Activated CD4-positive, alpha-beta T cell treated with anti-CD3 and anti-CD28 coated beads for 36 hours (primary cell): ENCODE data around the gene RNF40. TPM values are rescaled to one million over a fixed set of nuclear protein-coding genes. Genes with fewer than 3 reads are reported as not detected.

Experiments used
- ATAC-seq: fragments of 200-7000 bp; cut with Tn5 transposase; one replicate; pipeline ENCODE4 v1.10.0; 2021; ENCODE audit warnings: mild to moderate bottlenecking, moderate library complexity
- CTCF ChIA-PET: fragments of 350-600 bp; sonication (Branson Sonifier 250); formaldehyde crosslinking; loops from one replicate; lab custom pipeline; 2021; ENCODE audit warnings: antibody characterized with exemption; lab: Charles Lee
- POLR2A ChIA-PET: fragments of 350-600 bp; sonication (Branson Sonifier 250); formaldehyde crosslinking; loops from one replicate; lab custom pipeline; 2021; ENCODE audit warnings: antibody characterized with exemption, inconsistent platforms; lab: Charles Lee
- DNase-seq: peaks from one replicate; pipeline ENCODE4 v3.0.0-alpha.2; 2020
- H3K27ac Mint-ChIP-seq: one replicate; pipeline ENCODE4 v1.8.0; 2021; ENCODE audit warnings: mixed read lengths
- H3K27me3 Mint-ChIP-seq: one replicate; pipeline ENCODE4 v1.8.0; 2021; ENCODE audit warnings: mixed read lengths
- H3K36me3 Mint-ChIP-seq: one replicate; pipeline ENCODE4 v1.8.0; 2021; ENCODE audit warnings: low read depth, mixed read lengths
- H3K4me1 Mint-ChIP-seq: one replicate; pipeline ENCODE4 v1.8.0; 2021; ENCODE audit warnings: mixed read lengths
- H3K4me3 Mint-ChIP-seq: one replicate; pipeline ENCODE4 v1.8.0; 2021; ENCODE audit warnings: mild to moderate bottlenecking, moderate library complexity, mixed read lengths
- H3K9me3 Mint-ChIP-seq: one replicate; pipeline ENCODE4 v1.8.0; 2021; ENCODE audit warnings: low read depth, mixed read lengths
- intact Hi-C, 2 experiments: fragments of 100-400 bp; cut with DNase I in 1 of 2; cut with micrococcal nuclease in 1 of 2; formaldehyde crosslinking; loops; one replicate each; pipeline versions ENCODE4 v1.14.2 to v1.15.1; 2022 to 2024; cut with DNase I, micrococcal nuclease
- total RNA-seq, 2 experiments: library from RNA; stranded (reverse); gene quantifications; one replicate each; pipeline ENCODE4 v1.2.3, GENCODE V29; 2021

Gene RNF40
- total RNA-seq, 2 experiments from 2014 or later, result 72.3 to 85.5 TPM

- intact Hi-C loops, result no loop called here
- DNase-seq (no peak), ATAC-seq (no peak)
- no peak overlapping the region for H3K27ac Mint-ChIP-seq
- H3K9me3 Mint-ChIP-seq, result no peaks in the 10 kb centered on the region
- ChIA-PET CTCF (no interaction called here), POLR2A (no interaction called here)
- peaks cover 79% of the 10 kb centered on the region for H3K36me3 Mint-ChIP-seq
- H3K4me3 Mint-ChIP-seq, result no peak overlapping the region
- peaks cover 4% of the 10 kb centered on the region for H3K4me1 Mint-ChIP-seq
- H3K27me3 Mint-ChIP-seq, result no peaks in the 10 kb centered on the region
Measured at GRCh38 chr16:30725418-30725792, 36.7 kb upstream of the RNF40 start.

GRCh38 chr16:30728321-30728720 is 33.8 kb upstream of the RNF40 start:
- Mint-ChIP-seq H3K36me3 (peaks cover 67% of the 10 kb centered on the region), H3K9me3 (no peaks in the 10 kb centered on the region), H3K27ac (no peak overlapping the region), H3K4me1 (peaks cover 8% of the 10 kb centered on the region), H3K27me3 (no peaks in the 10 kb centered on the region), H3K4me3 (no peak overlapping the region)
- intact Hi-C loops, result no loop called here
- ChIA-PET POLR2A (interaction anchor here (0.6 kb wide), 1 partner anchor 34 kb away, joined by 4 read pairs; no protein-coding TSS in a partner anchor), CTCF (interaction anchor here (1.0 kb wide), 1 partner anchor 19 kb away, joined by 4 read pairs; no protein-coding TSS in a partner anchor)
- DNase-seq (no peak), ATAC-seq (no peak)

DNA sequence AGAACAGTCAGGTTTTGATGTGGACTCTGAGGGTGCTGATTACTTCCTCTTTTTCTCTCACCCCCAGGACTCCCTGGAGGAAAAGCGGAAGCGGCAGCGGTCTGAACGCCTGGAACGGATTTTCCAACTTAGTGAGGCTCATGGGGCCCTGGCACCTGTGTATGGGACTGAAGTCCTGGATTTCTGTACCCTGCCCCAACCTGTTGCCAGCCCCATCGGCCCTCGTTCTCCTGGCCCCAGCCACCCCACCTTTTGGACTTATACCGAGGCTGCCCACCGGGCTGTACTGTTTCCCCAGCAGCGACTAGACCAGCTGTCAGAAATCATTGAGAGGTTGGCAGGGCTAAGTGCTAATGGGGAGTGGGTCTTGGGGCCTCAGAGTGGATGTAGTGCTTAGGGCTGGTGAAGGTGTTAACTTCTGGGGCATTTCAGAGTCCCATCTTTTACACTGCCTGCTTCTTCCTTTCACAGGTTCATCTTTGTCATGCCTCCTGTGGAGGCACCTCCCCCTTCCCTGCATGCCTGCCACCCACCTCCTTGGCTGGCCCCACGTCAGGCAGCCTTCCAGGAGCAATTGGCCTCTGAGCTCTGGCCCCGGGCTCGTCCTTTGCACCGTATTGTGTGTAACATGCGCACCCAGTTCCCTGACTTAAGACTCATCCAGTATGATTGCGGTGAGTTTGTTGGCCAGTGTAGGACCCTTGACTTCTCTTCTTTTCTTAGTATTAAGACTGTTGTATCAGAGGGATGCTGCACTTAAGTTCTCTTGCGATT is 33.0 kb upstream of the RNF40 start:
- Mint-ChIP-seq H3K36me3 (peaks cover 64% of the 10 kb centered on the region), H3K27me3 (no peaks in the 10 kb centered on the region), H3K4me1 (peaks cover 8% of the 10 kb centered on the region), H3K27ac (no peak overlapping the region), H3K9me3 (no peaks in the 10 kb centered on the region), H3K4me3 (no peak overlapping the region)
- ChIA-PET POLR2A (interaction anchor here (0.6 kb wide), 1 partner anchor 35 kb away, joined by 4 read pairs; no protein-coding TSS in a partner anchor), CTCF (interaction anchor here (0.5 kb wide), 1 partner anchor 239 kb away, joined by 3 read pairs; no protein-coding TSS in a partner anchor)
- intact Hi-C loops, result no loop called here
- no peak for ATAC-seq
- no peak for DNase-seq

DNA sequence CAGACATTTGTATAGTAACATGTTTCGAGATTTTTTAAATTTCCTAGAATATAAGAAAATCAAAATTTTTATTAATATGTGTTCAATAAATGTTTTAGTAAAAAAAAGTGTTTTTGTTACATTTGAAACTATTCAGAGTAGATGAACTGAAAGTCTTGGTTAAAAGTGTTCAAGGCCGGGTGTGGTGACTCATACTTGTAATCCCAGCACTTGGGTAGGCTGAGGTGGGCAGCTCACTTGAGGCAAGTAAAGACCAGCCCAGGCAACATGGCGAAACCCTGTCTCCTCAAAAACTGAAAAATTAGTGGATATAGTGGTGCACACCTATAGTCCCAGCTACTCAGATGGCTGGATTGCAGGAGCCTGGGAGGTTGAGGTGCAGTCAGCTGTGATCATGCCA is 30.7 kb upstream of the RNF40 start:
- CTCF ChIA-PET, result interaction anchor here (0.6 to 1.0 kb wide), 2 partner anchors 38 to 283 kb away, joined by 3 read pairs; no protein-coding TSS in a partner anchor
- Mint-ChIP-seq H3K27ac (no peak overlapping the region), H3K4me1 (peaks cover 8% of the 10 kb centered on the region), H3K4me3 (no peak overlapping the region), H3K27me3 (no peaks in the 10 kb centered on the region), H3K9me3 (no peaks in the 10 kb centered on the region), H3K36me3 (peaks cover 63% of the 10 kb centered on the region)
- intact Hi-C loops, result no loop called here
- ATAC-seq, result no peak
- DNase-seq, result no peak
- POLR2A ChIA-PET, result interaction anchor here (0.6 to 1.1 kb wide), 3 partner anchors 9 to 211 kb away, joined by 3 read pairs; partner anchors contain the start of gene PHKG2

DNA sequence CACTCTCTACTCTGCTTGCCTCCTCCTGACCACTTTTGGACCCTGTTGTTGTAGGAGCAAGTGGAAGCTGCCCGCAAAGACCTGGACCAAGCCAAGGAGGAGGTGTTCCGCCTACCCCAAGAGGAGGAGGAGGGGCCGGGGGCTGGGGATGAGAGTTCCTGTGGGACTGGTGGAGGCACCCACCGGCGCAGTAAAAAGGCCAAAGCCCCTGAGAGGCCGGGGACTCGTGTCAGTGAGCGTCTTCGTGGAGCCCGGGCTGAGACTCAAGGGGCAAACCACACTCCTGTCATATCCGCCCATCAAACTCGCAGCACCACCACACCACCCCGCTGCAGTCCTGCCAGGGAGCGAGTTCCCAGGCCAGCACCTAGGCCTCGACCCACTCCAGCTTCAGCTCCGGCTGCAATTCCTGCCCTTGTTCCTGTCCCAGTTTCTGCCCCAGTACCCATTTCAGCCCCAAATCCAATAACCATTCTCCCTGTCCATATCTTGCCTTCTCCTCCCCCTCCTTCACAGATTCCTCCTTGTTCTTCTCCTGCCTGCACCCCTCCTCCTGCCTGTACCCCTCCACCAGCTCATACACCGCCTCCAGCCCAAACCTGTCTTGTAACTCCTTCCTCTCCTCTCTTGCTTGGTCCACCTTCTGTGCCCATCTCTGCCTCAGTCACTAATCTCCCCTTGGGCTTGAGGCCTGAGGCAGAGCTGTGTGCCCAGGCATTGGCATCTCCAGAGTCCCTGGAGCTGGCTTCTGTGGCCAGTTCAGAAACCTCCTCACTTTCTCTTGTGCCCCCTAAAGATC is 24.9 kb upstream of the RNF40 start:
- ChIA-PET POLR2A (interaction anchor here (0.7 kb wide), 1 partner anchor 733 kb away, joined by 3 read pairs; no protein-coding TSS in a partner anchor), CTCF (interaction anchor here (0.7 to 0.8 kb wide), 2 partner anchors 122 to 283 kb away, joined by 3 read pairs; no protein-coding TSS in a partner anchor)
- ATAC-seq (no peak), DNase-seq (no peak)
- Mint-ChIP-seq H3K4me1 (peaks cover 15% of the 10 kb centered on the region), H3K9me3 (no peaks in the 10 kb centered on the region), H3K27me3 (no peaks in the 10 kb centered on the region), H3K36me3 (peaks cover 69% of the 10 kb centered on the region), H3K4me3 (no peak overlapping the region), H3K27ac (no peak overlapping the region)
- intact Hi-C loops, result no loop called here

GRCh38 chr16:30737794-30738648 is 24.1 kb upstream of the RNF40 start:
- CTCF ChIA-PET, result interaction anchor here (0.7 to 0.8 kb wide), 2 partner anchors 123 to 282 kb away, joined by 3 read pairs; no protein-coding TSS in a partner anchor

DNA sequence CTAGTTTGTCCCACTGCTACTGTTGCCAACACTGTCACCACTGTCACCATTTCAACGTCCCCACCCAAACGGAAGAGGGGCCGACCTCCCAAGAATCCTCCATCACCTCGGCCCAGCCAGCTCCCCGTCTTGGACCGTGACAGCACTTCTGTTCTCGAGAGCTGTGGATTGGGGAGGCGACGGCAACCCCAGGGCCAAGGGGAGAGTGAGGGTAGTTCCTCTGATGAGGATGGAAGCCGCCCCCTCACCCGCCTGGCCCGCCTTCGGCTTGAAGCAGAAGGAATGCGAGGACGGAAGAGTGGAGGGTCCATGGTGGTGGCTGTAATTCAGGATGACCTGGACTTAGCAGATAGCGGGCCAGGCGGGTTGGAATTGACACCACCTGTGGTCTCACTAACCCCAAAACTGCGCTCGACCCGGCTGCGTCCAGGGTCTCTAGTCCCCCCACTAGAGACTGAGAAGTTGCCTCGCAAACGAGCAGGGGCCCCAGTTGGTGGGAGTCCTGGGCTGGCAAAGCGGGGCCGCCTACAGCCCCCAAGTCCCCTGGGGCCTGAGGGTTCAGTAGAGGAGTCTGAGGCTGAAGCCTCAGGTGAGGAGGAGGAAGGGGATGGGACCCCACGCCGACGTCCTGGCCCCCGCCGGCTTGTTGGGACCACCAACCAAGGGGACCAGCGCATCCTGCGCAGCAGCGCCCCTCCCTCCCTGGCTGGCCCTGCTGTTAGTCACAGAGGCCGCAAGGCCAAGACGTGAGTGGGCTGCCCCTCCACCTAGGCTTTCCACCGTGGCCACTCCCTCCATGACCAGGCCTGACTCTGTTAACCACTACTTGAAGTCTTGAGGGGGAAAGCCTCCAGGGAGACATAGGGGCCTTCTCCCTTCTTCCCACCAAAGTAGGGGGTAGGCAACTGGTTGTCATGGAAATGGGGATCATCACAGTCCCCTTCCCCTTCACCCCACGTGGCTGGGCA is 22.9 kb upstream of the RNF40 start:
- intact Hi-C loops, result no loop called here
- Mint-ChIP-seq H3K27ac (no peak overlapping the region), H3K4me3 (no peak overlapping the region), H3K4me1 (peaks cover 15% of the 10 kb centered on the region), H3K36me3 (peaks cover 54% of the 10 kb centered on the region), H3K27me3 (no peaks in the 10 kb centered on the region), H3K9me3 (no peaks in the 10 kb centered on the region)
- ATAC-seq (no peak), DNase-seq (no peak)
- ChIA-PET CTCF (no interaction called here), POLR2A (no interaction called here)

More at GRCh38 chr16:30737794-30738648, 24.1 kb upstream of the RNF40 start:
- POLR2A ChIA-PET, result interaction anchor here (0.6 to 0.7 kb wide), 2 partner anchors 11 to 733 kb away, joined by 3 read pairs; no protein-coding TSS in a partner anchor
- H3K36me3 Mint-ChIP-seq, result peaks cover 64% of the 10 kb centered on the region
- no peak overlapping the region for H3K27ac Mint-ChIP-seq
- intact Hi-C loops, result no loop called here
- H3K4me1 Mint-ChIP-seq, result peaks cover 15% of the 10 kb centered on the region
- no peak overlapping the region for H3K4me3 Mint-ChIP-seq
- no peaks in the 10 kb centered on the region for H3K27me3 Mint-ChIP-seq
- H3K9me3 Mint-ChIP-seq, result no peaks in the 10 kb centered on the region
- no peak for ATAC-seq
- DNase-seq, result no peak

DNA sequence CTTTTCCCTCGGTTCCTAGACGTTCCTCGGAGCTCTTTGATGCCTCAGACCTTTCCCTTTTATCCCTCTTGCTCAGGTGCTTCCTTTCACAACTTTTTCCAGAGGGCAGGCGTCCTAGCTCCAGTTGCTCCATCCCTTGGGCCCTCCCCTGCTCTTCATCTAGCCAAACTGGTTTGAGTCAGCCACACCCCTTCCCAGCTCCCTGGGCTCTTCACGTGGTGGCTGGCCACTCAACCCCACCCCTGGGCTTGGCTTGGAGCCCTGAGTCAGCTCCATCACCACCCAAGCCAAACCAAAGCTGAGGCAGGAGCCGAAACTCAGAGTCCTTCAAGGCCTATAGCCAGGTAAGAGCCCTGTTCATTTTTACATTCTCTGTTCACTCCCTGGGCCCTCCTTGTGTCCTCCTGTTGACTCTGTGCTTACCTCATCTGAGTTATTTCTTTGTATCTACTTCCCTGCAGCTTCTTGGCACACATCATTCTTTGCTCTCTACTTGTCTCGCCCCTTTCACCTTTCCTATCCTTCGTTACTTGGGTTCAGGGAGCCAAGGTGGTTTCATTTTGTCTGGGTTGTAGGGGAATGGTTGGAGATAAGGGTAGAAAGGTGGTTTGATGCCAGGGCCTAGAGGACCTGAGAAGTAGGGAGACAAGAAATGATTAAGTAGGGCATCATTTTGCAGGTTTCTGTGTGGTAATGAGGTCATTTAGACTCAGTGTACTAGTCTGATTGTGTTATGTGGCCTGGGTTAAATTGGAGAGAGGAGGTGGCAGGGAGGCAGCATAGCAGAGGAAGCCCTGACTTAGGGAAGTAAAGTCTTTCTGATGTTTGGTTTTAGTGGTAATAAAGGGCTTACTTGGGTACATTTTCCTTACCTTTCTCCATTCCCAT is 21.5 kb upstream of the RNF40 start:
- DNase-seq (peak; percentile 28), ATAC-seq (peak; percentile 74)
- no peak overlapping the region for H3K4me3 Mint-ChIP-seq
- H3K9me3 Mint-ChIP-seq, result no peaks in the 10 kb centered on the region
- no peaks in the 10 kb centered on the region for H3K27me3 Mint-ChIP-seq
- intact Hi-C loops, result no loop called here
- POLR2A ChIA-PET, result interaction anchor here (0.6 kb wide), 1 partner anchor 9 kb away, joined by 3 read pairs; no protein-coding TSS in a partner anchor
- CTCF ChIA-PET, result no interaction called here
- H3K4me1 Mint-ChIP-seq, result peaks cover 15% of the 10 kb centered on the region
- peak overlapping the region; percentile 73 for H3K27ac Mint-ChIP-seq
- peaks cover 51% of the 10 kb centered on the region for H3K36me3 Mint-ChIP-seq

DNA sequence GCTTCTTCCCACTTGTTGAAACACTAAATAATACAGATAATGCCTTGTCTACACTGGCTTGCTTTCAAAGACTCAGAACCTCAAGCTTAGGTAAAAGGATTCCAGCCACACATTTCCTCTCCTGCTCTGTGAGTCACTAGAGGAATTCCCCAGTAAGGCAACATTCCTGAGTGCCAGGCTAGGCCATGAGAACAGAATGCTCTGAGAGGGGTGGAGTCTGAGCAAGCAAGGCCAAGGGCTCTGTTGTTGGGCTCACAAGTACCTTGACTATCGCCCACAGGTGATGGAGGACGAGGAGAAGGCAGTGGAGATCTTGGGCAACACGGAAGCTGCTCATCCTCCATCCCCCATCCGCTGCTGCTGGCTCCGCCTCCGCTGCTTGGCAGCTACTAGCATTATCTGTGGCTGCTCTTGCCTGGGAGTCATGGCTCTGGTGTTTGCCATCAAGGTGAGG is 20.6 kb upstream of the RNF40 start:
- Mint-ChIP-seq H3K9me3 (no peaks in the 10 kb centered on the region), H3K27ac (peak overlapping the region; percentile 72), H3K36me3 (peaks cover 43% of the 10 kb centered on the region), H3K4me1 (peaks cover 15% of the 10 kb centered on the region), H3K27me3 (no peaks in the 10 kb centered on the region), H3K4me3 (no peak overlapping the region)
- ATAC-seq (no peak), DNase-seq (no peak)
- intact Hi-C loops, result no loop called here
- ChIA-PET CTCF (no interaction called here), POLR2A (interaction anchor here (0.7 kb wide), 1 partner anchor 64 kb away, joined by 5 read pairs; no protein-coding TSS in a partner anchor)
